Measurements from ENCODE around the gene OTOA.

DNA sequence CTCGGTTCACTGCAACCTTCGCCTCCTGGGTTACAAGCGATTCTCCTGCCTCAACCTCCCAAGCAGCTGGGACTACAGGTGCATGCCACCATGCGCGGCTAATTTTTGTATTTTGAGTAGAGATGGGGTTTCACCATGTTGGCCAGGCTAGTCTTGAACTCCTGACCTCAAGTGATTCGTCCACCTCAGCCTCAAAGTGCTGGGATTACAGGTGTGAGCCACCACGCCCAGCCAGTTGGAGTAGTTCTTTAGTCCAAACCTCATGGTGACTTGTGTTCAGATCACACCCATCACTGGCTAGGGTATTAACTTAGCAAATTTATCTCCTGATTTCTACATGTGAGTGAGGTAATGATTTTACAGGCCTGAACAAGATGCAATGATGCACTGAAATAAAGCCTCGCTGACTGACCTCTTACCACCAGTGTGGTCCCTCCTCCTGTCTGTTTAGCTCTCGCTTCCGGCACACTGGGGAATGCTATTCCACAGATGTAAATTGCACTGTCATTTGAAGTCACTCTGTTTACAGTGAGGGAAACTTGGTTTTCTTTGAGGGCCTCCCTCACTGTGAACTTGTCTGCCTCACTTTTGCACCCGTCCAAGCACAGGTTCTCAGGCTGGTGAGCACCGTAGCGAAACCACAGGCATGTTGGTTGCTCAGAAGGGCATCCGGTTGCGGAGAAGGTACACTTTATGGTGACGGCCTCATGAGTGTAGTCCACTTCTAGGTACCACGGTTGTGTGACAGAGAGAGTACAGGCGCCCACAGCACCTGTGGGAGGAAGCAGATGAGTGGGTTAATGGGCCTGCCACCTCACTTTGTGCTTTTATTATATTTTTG lies 16.8 kb upstream of the OTOA start:
- TF ChIP-seq POLR2A (IDR thresholded peaks at IDR 0.05) (no peak), POLR2AphosphoS5 (IDR thresholded peaks at IDR 0.05) (no peak)
- TF ChIP-seq, protein P1, sequence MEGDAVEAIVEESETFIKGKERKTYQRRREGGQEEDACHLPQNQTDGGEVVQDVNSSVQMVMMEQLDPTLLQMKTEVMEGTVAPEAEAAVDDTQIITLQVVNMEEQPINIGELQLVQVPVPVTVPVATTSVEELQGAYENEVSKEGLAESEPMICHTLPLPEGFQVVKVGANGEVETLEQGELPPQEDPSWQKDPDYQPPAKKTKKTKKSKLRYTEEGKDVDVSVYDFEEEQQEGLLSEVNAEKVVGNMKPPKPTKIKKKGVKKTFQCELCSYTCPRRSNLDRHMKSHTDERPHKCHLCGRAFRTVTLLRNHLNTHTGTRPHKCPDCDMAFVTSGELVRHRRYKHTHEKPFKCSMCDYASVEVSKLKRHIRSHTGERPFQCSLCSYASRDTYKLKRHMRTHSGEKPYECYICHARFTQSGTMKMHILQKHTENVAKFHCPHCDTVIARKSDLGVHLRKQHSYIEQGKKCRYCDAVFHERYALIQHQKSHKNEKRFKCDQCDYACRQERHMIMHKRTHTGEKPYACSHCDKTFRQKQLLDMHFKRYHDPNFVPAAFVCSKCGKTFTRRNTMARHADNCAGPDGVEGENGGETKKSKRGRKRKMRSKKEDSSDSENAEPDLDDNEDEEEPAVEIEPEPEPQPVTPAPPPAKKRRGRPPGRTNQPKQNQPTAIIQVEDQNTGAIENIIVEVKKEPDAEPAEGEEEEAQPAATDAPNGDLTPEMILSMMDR (IDR thresholded peaks at IDR 0.05), result no peak
